ENCODE measurements around the gene AP1G2. TPM values are rescaled to one million over a fixed set of nuclear protein-coding genes. Genes with fewer than 3 reads are reported as not detected.

Gene AP1G2
- total and polyA plus RNA-seq, 2 of the 13 experiments (the other 11 are each of a cell fraction or from before 2014, with no cell fraction given) = 96.9 to 611 TPM

GRCh38 chr14:23588884-23589598, 21.4 kb upstream of the AP1G2 start (continued):
- TF ChIP-seq ZBTB40 (IDR thresholded peaks at IDR 0.05) = no peak
- TF ChIP-seq ZBTB40 (CRISPR knock-in tag; IDR thresholded peaks at IDR 0.05) = peak; percentile 70; the same call in 1 of the 2 replicates
- peak; percentile 87 for TF ChIP-seq ZBTB33 (CRISPR knock-in tag; IDR thresholded peaks at IDR 0.05)
- no peak; the same call in 1 of the 2 replicates for TF ChIP-seq SIN3A (IDR thresholded peaks at IDR 0.05; ENCODE audit: borderline replicate concordance, low read depth, low read length)
- 0 out of 2 replicates have a peak, but pooled peaks have one; percentile 35 for TF ChIP-seq ONECUT2 (CRISPR knock-in tag; IDR thresholded peaks at IDR 0.05)
- peak; percentile 98 for TF ChIP-seq TARDBP (CRISPR knock-in tag; IDR thresholded peaks at IDR 0.05)
- 0 out of 2 replicates have a peak, but pooled peaks have one; percentile 11 for TF ChIP-seq KDM6A (CRISPR knock-in tag; IDR thresholded peaks at IDR 0.05; ENCODE audit: low read depth)
- TF ChIP-seq SUZ12 (IDR thresholded peaks at IDR 0.05; ENCODE audit: low read depth, low read length) = no peak
- TF ChIP-seq CREBL2 (CRISPR knock-in tag; IDR thresholded peaks at IDR 0.05; ENCODE audit: borderline replicate concordance) = no peak
- peak; percentile 87 for TF ChIP-seq YY1 (IDR thresholded peaks at IDR 0.05; ENCODE audit: insufficient read depth, insufficient replicate concordance, low read depth, low read length)
- peak; percentile 10; the same call in 1 of the 2 replicates for TF ChIP-seq LCORL (IDR thresholded peaks at IDR 0.05)
- TF ChIP-seq LCORL (CRISPR knock-in tag; IDR thresholded peaks at IDR 0.05) = peak; percentile 94
- peak; percentile 40; the same call in 1 of the 2 replicates for TF ChIP-seq ZNF564 (CRISPR knock-in tag; IDR thresholded peaks at IDR 0.05)
- peak; percentile 95 for TF ChIP-seq ZNF343 (CRISPR knock-in tag; IDR thresholded peaks at IDR 0.05)
- TF ChIP-seq ATAD3A (CRISPR knock-in tag; IDR thresholded peaks at IDR 0.05) = no peak
- peak; percentile 62; the same call in 1 of the 2 replicates for TF ChIP-seq ELF4 (CRISPR knock-in tag; IDR thresholded peaks at IDR 0.05; ENCODE audit: borderline replicate concordance)
